ENCODE measurements around the gene STT3A.

GRCh38 chr11:125627236-125627910, 34.7 kb downstream of the STT3A start:
- TF ChIP-seq EGR1 (IDR thresholded peaks at IDR 0.05; ENCODE audit: low read depth) (no peak), ATF3 (IDR thresholded peaks at IDR 0.05) (no peak), RAD21 (IDR thresholded peaks at IDR 0.05; ENCODE audit: low read depth) (no peak), CTCF (IDR thresholded peaks at IDR 0.05 in 2 of 3, conservative IDR thresholded peaks at IDR 0.05 in 1 of 3; ENCODE audit: borderline replicate concordance in 1 of 3, insufficient read depth in 1 of 3, low read depth in 2 of 3, low read length in 2 of 3) (no peak), POLR2AphosphoS5 (IDR thresholded peaks at IDR 0.05; ENCODE audit: low read depth, low read length) (no peak), EZH2 (IDR thresholded peaks at IDR 0.05) (no peak), CBX3 (IDR thresholded peaks at IDR 0.05; ENCODE audit: low read depth) (no peak), YY1 (IDR thresholded peaks at IDR 0.05; ENCODE audit: extremely low read depth, insufficient replicate concordance, low read depth, low read length) (no peak), EZH2phosphoT487 (IDR thresholded peaks at IDR 0.05; ENCODE audit: borderline replicate concordance) (no peak), CEBPB (IDR thresholded peaks at IDR 0.05; ENCODE audit: low read depth) (no peak), MAX (IDR thresholded peaks at IDR 0.05) (no peak), ZBTB33 (IDR thresholded peaks at IDR 0.05; ENCODE audit: extremely low read depth, insufficient replicate concordance, low read length) (no peak), FOSL1 (IDR thresholded peaks at IDR 0.05; ENCODE audit: low read depth) (no peak), SIN3A (IDR thresholded peaks at IDR 0.05; ENCODE audit: low read depth) (no peak)
